GM15510 (cell line): ENCODE measurements around the gene VSTM5.

ENCODE experiments used
- POLR2A ChIP-seq: IDR thresholded peaks from 3 replicates; pipeline ENCODE4 v1.6.1; 2011; ENCODE audit warnings: borderline replicate concordance; ENCODE audit not compliant: insufficient read length; ENCODE audit errors: extremely low read depth

Gene VSTM5

GRCh38 chr11:93846411-93846810 lies 4.0 kb downstream of the VSTM5 start:
- TF ChIP-seq POLR2A, result no peak

- no peak for TF ChIP-seq POLR2A
These were observed 5.0 kb downstream of the VSTM5 start for GRCh38 chr11:93845181-93846092.

- no peak for TF ChIP-seq POLR2A
These were observed 5.8 kb downstream of the VSTM5 start for GRCh38 chr11:93844568-93844967.

- no peak for TF ChIP-seq POLR2A
These were observed 6.5 kb downstream of the VSTM5 start for GRCh38 chr11:93843906-93844305.

DNA sequence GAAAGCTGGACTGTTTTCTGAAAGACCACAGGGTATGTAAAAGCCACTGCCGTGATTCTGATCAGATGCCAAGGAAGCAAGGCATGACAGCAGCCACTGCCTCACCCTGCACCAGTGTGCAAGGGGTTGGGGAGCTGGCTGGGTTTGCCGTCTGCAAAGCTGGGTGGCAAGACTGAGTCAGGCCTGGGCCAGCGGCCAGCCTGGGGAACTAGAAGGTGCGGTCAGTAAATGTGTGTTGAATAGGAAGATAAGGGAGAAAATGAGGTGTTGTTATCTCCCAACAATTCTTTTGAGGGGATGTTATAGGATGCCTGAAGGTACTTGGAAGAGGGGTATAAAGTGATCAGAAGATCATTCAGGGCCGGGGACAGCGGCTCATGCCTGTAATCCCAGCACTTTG lies 8.0 kb downstream of the VSTM5 start:
- no peak for TF ChIP-seq POLR2A

- no peak for TF ChIP-seq POLR2A
These were observed 8.4 kb downstream of the VSTM5 start for GRCh38 chr11:93842034-93842433.

DNA sequence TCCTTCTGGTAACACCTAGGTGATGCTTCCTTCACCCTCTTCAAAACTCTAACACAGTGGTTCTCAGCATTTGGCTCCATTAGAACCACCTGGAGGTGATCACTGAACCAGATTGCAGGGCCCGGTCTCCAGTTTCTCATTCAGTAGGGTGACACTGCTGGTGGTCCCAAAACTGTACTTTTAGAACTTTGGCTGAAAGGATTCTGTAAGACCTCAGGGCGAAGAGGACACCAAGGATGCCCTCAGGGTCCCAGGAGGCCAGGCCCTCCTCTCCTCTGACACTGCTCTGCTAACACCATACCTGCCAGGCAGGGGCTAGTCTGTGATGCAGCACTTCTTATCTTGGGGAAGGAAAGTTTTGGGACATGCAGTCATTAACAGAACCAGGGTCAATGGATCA lies 9.0 kb downstream of the VSTM5 start:
- TF ChIP-seq POLR2A, result no peak

DNA sequence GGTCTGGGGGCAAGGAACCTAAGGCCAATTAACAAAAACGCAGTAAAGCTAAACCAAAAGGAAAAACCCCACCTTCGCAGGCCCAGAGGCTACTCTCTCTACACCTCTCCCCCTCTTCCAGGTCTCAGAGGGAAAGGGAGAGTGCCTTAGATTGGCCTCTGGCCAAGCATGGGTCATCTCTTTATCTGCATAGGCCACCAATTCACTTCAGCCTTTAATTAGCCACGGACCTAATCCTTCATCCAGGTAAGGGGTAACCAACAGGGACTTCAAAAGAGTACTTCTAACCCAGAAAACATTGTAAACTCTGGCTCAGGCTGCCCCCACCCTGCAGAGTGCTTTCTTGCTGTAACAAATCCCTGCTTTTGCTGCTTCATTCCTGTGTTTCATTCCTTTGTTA lies 9.4 kb downstream of the VSTM5 start:
- TF ChIP-seq POLR2A, result no peak

DNA sequence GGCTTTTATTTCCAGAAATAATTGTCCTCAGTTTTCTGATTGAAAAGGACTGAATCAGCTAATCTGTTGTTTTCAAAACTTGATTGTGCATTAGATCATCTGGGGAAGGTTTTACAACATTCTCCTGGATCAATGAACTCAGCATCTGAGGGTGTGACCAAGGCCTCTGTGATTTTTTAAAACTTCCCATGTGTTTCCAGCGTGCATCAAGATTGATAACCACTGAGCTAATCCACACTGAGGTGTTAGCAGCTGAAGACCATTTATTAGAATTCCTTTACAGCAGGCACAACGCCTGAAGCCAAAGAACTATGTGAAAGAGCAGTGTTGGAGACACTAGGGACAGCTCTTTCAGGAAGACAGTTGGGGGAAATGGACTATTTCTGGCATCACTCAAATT lies 10.2 kb downstream of the VSTM5 start:
- no peak for TF ChIP-seq POLR2A

GRCh38 chr11:93838967-93839366 lies 11.5 kb downstream of the VSTM5 start:
- no peak for TF ChIP-seq POLR2A

DNA sequence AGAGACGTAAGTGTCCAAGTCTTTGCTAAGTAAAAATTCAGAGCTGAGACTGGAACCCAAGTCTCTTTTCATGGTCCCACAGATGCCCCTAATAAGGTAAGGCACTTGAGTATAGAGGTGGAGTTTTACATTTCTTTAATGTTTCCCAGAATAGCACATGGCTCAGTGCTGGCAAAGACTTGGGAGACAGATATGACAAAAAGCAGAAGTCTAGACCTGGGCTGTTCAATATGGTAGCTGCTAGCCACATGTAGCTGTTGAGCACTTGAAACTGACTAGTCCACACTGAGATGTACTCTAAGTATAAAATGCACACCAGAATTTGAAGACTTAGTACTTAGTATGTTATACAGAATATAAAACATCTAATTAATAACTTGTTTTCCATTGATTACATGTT lies 17.6 kb downstream of the VSTM5 start:
- TF ChIP-seq POLR2A, result no peak

- TF ChIP-seq POLR2A, result no peak
These were observed 18.9 kb downstream of the VSTM5 start for GRCh38 chr11:93831343-93832127.

DNA sequence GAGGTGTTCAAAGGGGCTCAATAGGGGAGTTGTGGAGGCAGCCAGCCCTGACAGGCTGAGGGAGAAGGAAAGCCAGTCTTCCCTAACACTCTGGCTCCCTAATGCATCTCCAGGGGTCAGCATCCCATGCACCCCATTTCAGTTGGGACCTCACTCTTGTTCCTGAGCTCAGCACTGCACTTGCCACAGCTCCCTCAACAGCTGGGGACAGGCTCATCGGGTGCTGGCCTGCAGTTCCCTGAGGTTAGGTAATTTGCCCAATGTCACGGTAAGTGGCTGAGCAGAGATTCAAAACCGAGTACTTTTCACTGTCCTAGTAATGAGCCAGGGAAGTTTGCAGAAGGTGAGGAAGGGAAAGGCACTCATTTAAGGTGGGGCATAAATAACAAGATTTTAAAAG lies 20.8 kb downstream of the VSTM5 start:
- no peak for TF ChIP-seq POLR2A

DNA sequence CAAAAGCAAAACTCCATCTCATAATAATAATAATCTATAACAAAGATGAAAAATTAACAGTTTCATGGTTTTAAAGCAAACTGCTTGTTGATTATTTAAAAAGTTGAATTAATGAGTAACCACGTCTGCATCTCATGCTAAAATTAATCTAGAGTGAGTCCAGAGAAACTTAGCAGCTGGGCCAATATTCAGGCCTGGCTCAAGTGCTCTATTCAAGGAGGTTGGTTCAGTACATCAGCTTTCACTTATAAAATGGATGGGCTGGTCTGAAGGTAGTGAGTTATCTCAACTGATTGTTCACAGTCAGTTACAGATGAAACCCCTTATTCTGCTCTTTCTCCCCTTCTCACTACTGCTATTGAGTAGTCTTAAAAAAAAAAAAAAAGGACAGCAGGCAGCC lies 23.1 kb downstream of the VSTM5 start:
- no peak for TF ChIP-seq POLR2A

DNA sequence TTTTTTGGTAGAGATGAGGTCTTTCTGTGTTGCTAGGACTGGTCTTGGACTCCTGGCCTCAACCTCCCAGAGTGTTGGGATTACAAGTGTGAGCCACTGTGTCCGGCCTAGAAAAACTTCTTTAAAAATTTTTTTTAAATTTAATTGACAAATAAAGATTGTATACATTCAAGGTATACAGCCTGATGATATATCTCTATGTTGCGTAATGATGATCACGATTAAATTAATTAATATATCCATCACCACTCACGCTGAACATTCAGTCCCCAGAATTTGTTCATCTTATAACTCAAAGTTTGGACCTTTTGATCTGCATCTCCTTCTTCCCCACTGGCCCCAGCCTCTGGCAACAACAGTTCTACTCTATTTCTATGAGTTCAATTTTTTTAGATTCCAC lies 27.2 kb downstream of the VSTM5 start:
- no peak for TF ChIP-seq POLR2A

DNA sequence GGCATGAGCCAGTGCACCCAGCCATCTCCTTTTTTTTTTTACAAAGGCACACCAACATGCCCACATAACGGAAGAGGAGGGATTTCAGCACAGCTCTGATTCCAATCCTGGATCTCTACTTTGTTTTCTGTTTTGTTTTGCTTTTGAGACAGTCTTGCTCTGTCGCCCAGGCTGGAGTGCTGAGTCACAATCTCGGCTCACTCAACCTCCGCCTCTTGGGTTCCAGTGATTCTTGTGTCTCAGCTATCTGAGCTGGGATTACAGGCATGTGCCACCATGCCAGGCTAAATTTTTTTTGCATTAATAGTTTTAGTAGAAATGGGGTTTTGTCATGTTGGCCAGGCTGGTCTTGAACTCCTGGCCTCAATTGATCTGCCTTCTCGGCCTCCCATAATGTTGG lies 28.1 kb downstream of the VSTM5 start:
- TF ChIP-seq POLR2A, result no peak
